PC-3 (cell line): ENCODE measurements around the gene SLC39A1. TPM values are rescaled to one million over a fixed set of nuclear protein-coding genes. Genes with fewer than 3 reads are reported as not detected.

Source experiments
- ATAC-seq: fragments of 200-7000 bp; cut with Tn5 transposase; 2 replicates; pipeline ENCODE4 v1.9.1; 2020; ENCODE audit warnings: mild to moderate bottlenecking, moderate library complexity
- BruUV-seq: library from RNA; stranded (reverse); fragments of 400-500 nt; replicated peaks from 2 replicates; lab custom pipeline; 2021; lab: Mats Ljungman, UMichigan
- CTCF ChIA-PET: fragments of 300-600 bp; sonication (Branson Sonifier 250); formaldehyde crosslinking; loops from one replicate; lab custom pipeline; 2022; ENCODE audit warnings: antibody characterized with exemption; lab: Charles Lee
- POLR2A ChIA-PET: fragments of 300-600 bp; sonication (Branson Sonifier 250); formaldehyde crosslinking; loops from one replicate; lab custom pipeline; 2022; ENCODE audit warnings: antibody characterized with exemption; ENCODE audit not compliant: unreplicated experiment; lab: Charles Lee
- DNase-seq: peaks from one replicate; pipeline ENCODE4 v3.0.0-alpha.2; 2015
- H2AFZ ChIP-seq: fragments of 300-600 bp; sonication (generic); 2 replicates; pipeline ENCODE4 v1.6.0; 2016; ENCODE audit warnings: antibody characterized with exemption, low read length
- H3F3A ChIP-seq: fragments of 300-600 bp; sonication (generic); one replicate; pipeline ENCODE4 v1.6.0; 2017; ENCODE audit warnings: antibody characterized with exemption, low read length, control low read depth, mild to moderate bottlenecking; ENCODE audit not compliant: unreplicated experiment
- H3K27ac ChIP-seq: fragments of 300-600 bp; sonication (generic); 2 replicates; pipeline ENCODE4 v1.5.1; 2016; ENCODE audit warnings: mild to moderate bottlenecking, low read length
- H3K27me3 ChIP-seq: fragments of 300-600 bp; sonication (generic); 2 replicates; pipeline ENCODE4 v1.6.1; 2016; ENCODE audit warnings: low read length, mixed read lengths
- H3K36me3 ChIP-seq: fragments of 300-600 bp; sonication (generic); 2 replicates; pipeline ENCODE4 v1.6.1; 2016; ENCODE audit warnings: low read depth, mixed run types, low read length, mixed read lengths
- H3K4me1 ChIP-seq: fragments of 300-600 bp; sonication (generic); 2 replicates; pipeline ENCODE4 v1.5.1; 2016; ENCODE audit warnings: low read length; ENCODE audit not compliant: insufficient read depth
- H3K4me2 ChIP-seq: fragments of 300-600 bp; sonication (generic); 2 replicates; pipeline ENCODE4 v1.6.0; 2016; ENCODE audit warnings: low read length
- H3K4me3 ChIP-seq: fragments of 300-600 bp; sonication (generic); 2 replicates; pipeline ENCODE4 v1.5.1; 2016; ENCODE audit warnings: mild to moderate bottlenecking, low read length, mixed read lengths
- H3K79me2 ChIP-seq: fragments of 300-600 bp; sonication (generic); 2 replicates; pipeline ENCODE4 v1.6.1; 2017; ENCODE audit warnings: low read length, mixed read lengths
- H3K9ac ChIP-seq: fragments of 300-600 bp; sonication (generic); 2 replicates; pipeline ENCODE4 v1.6.0; 2016; ENCODE audit warnings: mild to moderate bottlenecking, low read length
- H3K9me2 ChIP-seq: fragments of 300-600 bp; sonication (generic); replicated peaks from 2 replicates; pipeline ENCODE4 v1.6.1; 2016; ENCODE audit warnings: mixed run types, low read length, mixed read lengths
- H3K9me3 ChIP-seq: fragments of 300-600 bp; sonication (generic); 2 replicates; pipeline ENCODE4 v1.6.1; 2016; ENCODE audit warnings: low read length, mixed read lengths
- H4K20me1 ChIP-seq: fragments of 300-600 bp; sonication (generic); 2 replicates; pipeline ENCODE4 v1.6.1; 2016; ENCODE audit warnings: low read length, mixed read lengths
- EZH2 ChIP-seq: fragments of 300-600 bp; sonication (generic); IDR thresholded peaks from one replicate; pipeline ENCODE4 v1.6.1; 2017; ENCODE audit warnings: antibody characterized with exemption, mild to moderate bottlenecking, low read length; ENCODE audit not compliant: unreplicated experiment
- EZH2phosphoT487 ChIP-seq: fragments of 300-600 bp; sonication (generic); IDR thresholded peaks from 2 replicates; pipeline ENCODE4 v1.6.1; 2018; ENCODE audit warnings: mild to moderate bottlenecking, antibody characterized with exemption, low read length, borderline replicate concordance
- intact Hi-C: fragments of 100-400 bp; cut with micrococcal nuclease; formaldehyde crosslinking; loops from 2 replicates; pipeline ENCODE4 v1.9.0; 2023
- total RNA-seq: library from RNA; depleted of rRNA; stranded (reverse); fragments of >200 nt; gene quantifications from 2 replicates; pipeline ENCODE4 v1.2.3, GENCODE V29; 2014
- TF ChIP-seq, protein P1 (sequence below): fragments of 300-600 bp; sonication (generic); conservative IDR thresholded peaks from 2 replicates; pipeline ENCODE4 v1.5.1; 2017; ENCODE audit warnings: antibody characterized with exemption, low read depth, mild to moderate bottlenecking, low read length

The SLC39A1 gene
- total RNA-seq, 1 experiment from 2014 or later = 201 TPM

GRCh38 chr1:153945795-153946621, 17.3 kb downstream of the SLC39A1 start:
- Histone ChIP-seq H3K36me3 (peaks cover 16% of the 10 kb centered on the region; the same call in 1 of the 2 replicates), H3K4me3 (peak overlapping the region; percentile 81), H3K9ac (peak overlapping the region; percentile 79), H3K79me2 (peaks cover 23% of the 10 kb centered on the region), H3K9me2 (no peaks in the 10 kb centered on the region), H3K27me3 (no peaks in the 10 kb centered on the region), H3K4me1 (peaks cover 13% of the 10 kb centered on the region), H3K9me3 (no peaks in the 10 kb centered on the region), H3K27ac (peak overlapping the region; percentile 43), H4K20me1 (no peaks in the 10 kb centered on the region), H3K4me2 (peak overlapping the region; percentile 96), H3F3A (no peaks in the 10 kb centered on the region), H2AFZ (peak overlapping the region; percentile 86)
- peak; percentile 69 for ATAC-seq
- ChIA-PET CTCF (interaction anchor here (0.7 to 1.6 kb wide), 6 partner anchors 12 to 125 kb away, joined by 3 to 19 read pairs (median 6); partner anchors contain the start of genes GATAD2B, JTB and RAB13), POLR2A (interaction anchor here (0.7 to 1.1 kb wide), 2 partner anchors 23 to 326 kb away, joined by 11 to 15 read pairs; partner anchors contain the start of gene HAX1)
- intact Hi-C loops = loop anchor here (1.0 kb wide), 1 partner anchor 12 kb away; the partner anchor contains the start of gene CRTC2
- DNase-seq = peak; percentile 60
- no TSS peak for BruUV-seq
- TF ChIP-seq EZH2phosphoT487 (no peak), EZH2 (no peak)
- TF ChIP-seq, protein P1, sequence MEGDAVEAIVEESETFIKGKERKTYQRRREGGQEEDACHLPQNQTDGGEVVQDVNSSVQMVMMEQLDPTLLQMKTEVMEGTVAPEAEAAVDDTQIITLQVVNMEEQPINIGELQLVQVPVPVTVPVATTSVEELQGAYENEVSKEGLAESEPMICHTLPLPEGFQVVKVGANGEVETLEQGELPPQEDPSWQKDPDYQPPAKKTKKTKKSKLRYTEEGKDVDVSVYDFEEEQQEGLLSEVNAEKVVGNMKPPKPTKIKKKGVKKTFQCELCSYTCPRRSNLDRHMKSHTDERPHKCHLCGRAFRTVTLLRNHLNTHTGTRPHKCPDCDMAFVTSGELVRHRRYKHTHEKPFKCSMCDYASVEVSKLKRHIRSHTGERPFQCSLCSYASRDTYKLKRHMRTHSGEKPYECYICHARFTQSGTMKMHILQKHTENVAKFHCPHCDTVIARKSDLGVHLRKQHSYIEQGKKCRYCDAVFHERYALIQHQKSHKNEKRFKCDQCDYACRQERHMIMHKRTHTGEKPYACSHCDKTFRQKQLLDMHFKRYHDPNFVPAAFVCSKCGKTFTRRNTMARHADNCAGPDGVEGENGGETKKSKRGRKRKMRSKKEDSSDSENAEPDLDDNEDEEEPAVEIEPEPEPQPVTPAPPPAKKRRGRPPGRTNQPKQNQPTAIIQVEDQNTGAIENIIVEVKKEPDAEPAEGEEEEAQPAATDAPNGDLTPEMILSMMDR = no peak

DNA sequence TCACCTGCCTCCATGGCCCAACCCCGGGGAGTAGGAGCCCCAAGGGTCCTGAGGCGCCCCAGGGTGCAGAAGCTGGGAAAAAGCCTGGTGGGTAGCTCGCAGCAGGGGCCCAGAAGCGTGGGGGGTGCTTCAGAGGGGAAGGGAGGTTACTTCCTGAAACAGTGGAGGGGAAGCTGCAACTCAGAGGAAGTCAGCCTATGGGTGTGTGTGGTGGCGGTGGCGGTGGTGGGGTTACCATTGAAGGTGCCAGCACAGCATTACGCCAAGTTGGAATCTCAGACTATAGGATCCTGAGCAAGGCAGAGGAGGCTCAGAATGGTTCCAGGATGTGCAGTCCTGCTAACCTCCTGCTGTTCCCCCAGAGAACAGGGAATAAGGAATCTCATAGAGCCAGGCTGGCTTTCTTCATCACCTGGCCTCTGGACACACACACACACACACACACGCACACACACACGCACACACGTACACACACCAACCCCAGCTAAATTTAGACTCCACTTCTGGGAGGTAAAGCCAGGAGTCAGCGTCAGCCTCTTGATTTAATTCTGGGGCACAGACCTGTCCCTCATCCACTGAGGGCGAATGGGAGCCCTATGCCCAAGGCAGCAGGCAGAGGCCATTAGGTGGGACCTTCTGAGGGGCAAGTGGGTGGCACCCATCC, 18.1 kb downstream of the SLC39A1 start:
- DNase-seq (no peak), ATAC-seq (peak; percentile 8; the same call in 1 of the 2 replicates)
- Histone ChIP-seq H3K27me3 (no peaks in the 10 kb centered on the region), H3K27ac (peak overlapping the region; percentile 43), H3K9me2 (no peaks in the 10 kb centered on the region), H3K4me2 (peak overlapping the region; percentile 96), H2AFZ (peak overlapping the region; percentile 86), H3K4me1 (peaks cover 13% of the 10 kb centered on the region), H3K79me2 (peaks cover 23% of the 10 kb centered on the region), H3K9me3 (no peaks in the 10 kb centered on the region), H3F3A (no peaks in the 10 kb centered on the region), H3K9ac (peak overlapping the region; percentile 79), H3K4me3 (peak overlapping the region; percentile 81), H3K36me3 (peaks cover 10% of the 10 kb centered on the region; the same call in 1 of the 2 replicates), H4K20me1 (no peaks in the 10 kb centered on the region)
- BruUV-seq = TSS peak; percentile 24
- CTCF ChIA-PET = no interaction called here
- intact Hi-C loops = no loop called here
- TF ChIP-seq EZH2phosphoT487 = no peak
- TF ChIP-seq, protein P1 = no peak
- TF ChIP-seq EZH2 = no peak
- POLR2A ChIA-PET = no interaction called here
